Choroid plexus epithelial cell (primary cell): Measurements from ENCODE around the gene HESX1.

ENCODE experiments used
- DNase-seq: peaks from one replicate; pipeline ENCODE4 v3.0.0-alpha.2; 2010; ENCODE audit warnings: low read depth
- H3K4me3 ChIP-seq: 2 replicates; pipeline ENCODE4 v1.5.1; 2011; ENCODE audit warnings: low read depth, mild to moderate bottlenecking, control low read depth, low read length, moderate library complexity
- CTCF ChIP-seq: conservative IDR thresholded peaks from 2 replicates; pipeline ENCODE4 v1.5.1; 2011; ENCODE audit warnings: low read depth, mild to moderate bottlenecking, control low read depth, inconsistent platforms, low read length, moderate library complexity

Gene HESX1

GRCh38 chr3:57199895-57200297 is at the start of gene HESX1:
Gene HESX1 (minus strand): TSS chr3:57199978. CDS start chr3:57199918, 60 bp downstream.
- DNase-seq, result no peak
- no peak for TF ChIP-seq CTCF

GRCh38 chr3:57244946-57245345 is 45.2 kb upstream of the HESX1 start:
- DNase-seq, result no peak
- TF ChIP-seq CTCF, result no peak
- H3K4me3 ChIP-seq, result no peak overlapping the region

More at GRCh38 chr3:57199895-57200297, at the start of gene HESX1:
- no peak within 1 kb of the TSS for H3K4me3 ChIP-seq

GRCh38 chr3:57234613-57235575 is 35.1 kb upstream of the HESX1 start:
- no peak for TF ChIP-seq CTCF
- no peak for DNase-seq
- no peak overlapping the region for H3K4me3 ChIP-seq

GRCh38 chr3:57233799-57234198 is 34.0 kb upstream of the HESX1 start:
- no peak for DNase-seq
- no peak overlapping the region for H3K4me3 ChIP-seq
- TF ChIP-seq CTCF, result no peak

- no peak overlapping the region for H3K4me3 ChIP-seq
- no peak for TF ChIP-seq CTCF
- no peak for DNase-seq
These were observed 30.2 kb upstream of the HESX1 start for GRCh38 chr3:57230006-57230405.

- no peak for TF ChIP-seq CTCF
- DNase-seq, result peak; percentile 68
These were observed 28.4 kb upstream of the HESX1 start for GRCh38 chr3:57227930-57228751.

More at GRCh38 chr3:57227930-57228751, 28.4 kb upstream of the HESX1 start:
- H3K4me3 ChIP-seq, result peak overlapping the region; percentile 86
